ENCODE results near the gene CARHSP1.
"Not testable (repeated sequence)": the region's sequence is repeated elsewhere in the genome, so short reads cannot be mapped to it uniquely, and the experiment has no call there.

CARHSP1 gene

DNA sequence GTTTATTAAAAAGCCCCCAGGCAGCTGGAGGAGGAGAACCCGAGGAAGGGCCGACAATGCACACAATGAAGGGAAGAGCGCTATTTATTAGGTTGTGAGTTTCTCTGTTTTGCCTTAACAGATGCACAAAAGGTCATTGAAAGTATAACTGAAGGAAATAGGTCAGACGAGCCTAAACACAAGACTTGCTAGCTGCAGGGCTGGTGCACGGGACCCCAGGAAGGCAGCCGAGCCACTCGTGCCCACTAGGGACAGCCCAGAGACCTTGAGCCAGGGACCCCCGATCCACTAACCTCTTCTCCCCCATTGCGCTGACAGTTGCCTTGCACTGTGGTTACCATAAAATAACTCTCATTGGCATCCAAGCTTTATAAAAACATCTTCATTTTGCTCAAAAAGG lies 24.6 kb upstream of the CARHSP1 start:
- DNase-seq = no peak

DNA sequence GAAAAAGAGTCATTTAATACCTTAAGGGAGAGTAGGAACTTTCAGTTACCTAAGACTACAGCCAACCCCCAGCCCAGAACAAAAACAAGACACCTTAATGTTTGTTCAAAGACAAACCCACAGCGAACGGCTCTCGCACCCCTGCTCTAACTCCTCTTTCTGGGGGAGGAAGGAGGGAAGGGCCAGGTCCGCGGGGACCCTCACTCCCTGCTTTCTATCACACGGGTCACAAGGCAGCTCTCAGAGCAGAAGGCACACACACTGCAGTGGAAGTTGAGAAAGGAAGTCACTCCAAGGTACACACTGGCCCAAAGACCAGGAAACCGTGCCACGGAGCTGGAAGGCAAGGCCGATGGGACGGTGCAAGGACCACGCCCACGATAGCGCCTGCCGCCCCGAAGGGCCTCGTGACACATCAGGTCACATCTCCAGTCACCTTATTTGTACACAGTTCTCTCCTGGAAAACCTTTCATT lies 23.3 kb upstream of the CARHSP1 start:
- DNase-seq = no peak

DNA sequence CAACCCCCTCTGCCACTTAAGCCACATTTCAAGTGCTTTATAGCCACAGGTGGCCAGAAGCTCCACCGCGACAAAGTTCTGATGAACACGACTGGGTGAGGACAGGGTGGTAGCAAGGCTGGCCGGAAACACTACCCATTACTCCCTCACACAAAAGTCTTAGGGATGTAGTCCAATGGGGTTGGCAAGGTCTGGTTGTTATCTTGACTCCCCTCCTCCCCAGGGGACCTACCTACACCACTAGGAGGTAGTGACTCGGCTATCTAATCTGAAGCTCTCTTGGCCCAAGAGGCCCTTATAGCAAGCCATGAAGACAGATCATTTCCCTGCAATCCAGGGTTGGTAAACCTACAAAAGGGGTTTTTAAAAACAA lies 21.7 kb upstream of the CARHSP1 start:
- no peak for DNase-seq

DNA sequence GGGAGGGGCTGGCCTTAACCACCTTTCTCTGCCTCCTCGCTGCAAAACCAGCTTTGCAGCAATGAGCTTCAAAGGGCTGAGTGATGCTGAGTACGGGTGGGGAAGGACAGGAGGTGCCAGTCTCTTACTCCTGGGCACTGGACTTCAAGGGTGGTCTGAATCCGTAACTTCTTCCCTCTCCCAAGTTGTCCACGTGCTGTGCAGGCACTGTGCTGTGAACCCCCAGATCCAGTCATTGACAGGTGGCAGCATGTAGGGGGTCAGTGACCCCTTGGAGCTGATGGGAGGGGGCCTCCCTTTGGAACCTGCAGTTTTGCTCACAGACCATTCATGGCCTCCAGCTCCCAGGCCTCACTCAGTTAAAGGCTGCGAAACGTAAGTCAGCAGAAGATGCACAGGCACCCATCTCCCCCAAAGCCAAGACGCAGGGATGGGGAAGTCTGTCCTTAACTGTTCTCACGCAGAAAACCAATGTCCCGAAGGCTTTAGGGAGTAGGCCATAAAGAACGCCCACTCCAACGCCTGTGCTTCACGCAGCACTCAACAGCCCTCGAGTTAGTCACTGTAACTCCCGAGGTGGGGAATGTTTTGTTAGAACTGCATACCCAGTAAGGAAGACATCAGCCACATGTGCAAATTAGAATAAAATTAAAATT lies 21.2 kb upstream of the CARHSP1 start:
- DNase-seq = no peak

DNA sequence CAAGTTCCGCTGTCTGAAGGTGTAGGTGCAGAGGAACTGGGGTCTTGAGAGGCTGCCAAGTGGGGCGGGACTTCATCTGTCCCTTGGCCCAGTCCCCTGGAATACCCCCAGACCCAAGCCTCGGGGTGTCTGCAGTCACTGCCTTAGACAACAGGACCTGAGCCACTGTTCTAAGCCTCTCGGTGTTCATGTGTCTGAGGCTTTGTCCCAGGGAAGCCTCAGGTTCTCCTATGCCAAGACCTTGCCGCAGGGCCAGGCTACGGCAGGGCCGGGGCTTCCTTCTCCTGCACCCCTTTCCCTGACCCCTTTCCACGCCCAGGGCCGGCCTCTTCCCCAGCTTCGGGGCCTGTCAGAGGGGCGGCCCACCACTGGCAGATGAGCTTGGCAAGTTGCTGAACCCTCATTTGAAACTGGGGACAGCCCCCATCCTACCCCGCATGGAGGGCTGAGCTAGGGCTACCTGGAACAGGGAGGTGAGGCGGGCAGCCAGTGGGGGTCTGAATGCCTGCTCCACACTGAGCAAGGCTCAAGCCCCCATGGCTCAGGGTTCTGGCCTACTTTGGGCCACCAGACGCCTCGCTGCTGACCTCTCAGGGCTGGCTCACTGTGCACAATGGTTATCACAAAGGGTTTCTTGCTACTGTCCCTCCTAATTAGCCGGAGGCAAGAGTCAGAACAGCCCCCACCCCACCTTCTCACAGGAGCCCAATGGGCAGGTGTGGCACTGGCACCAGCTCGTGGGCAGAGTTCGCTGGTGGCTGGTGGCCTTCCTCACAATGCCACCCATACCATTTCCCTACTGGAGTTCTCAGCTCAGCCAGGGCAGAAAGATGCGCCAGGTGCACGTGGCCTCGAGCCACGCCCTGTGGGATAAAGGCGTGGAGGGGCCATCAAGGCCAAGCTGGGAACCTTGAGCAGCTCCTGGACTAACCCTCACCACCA lies 20.4 kb upstream of the CARHSP1 start:
- DNase-seq = no peak

DNA sequence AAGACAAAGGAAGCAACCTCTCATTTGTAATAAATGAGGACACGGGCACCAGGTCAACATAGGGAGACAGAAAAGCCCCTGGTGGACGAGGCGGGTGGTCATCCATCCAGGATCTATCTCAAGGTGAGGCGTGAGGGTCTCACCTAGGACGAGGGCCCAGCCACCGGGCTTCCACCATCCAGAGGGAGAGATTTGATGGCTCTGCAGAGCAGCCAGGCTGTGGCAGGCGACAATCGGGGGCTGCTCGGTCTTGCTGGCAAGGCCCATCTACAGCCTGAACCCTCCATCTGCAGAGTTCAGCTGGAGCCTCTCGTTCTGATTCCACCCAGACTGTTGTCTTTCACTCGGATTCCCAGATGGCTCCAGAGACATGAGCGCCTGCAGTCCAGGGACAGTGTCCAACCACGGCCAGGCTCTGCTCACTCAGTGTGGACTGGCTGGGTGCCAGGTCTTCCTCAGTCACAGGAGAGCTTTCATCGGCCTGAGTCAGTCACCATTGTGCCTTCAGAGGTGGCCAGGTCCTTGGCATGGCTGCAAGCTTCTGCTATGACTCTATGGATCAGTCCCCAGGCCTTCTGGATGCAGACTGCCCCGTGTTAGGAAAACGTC lies 19.2 kb upstream of the CARHSP1 start:
- DNase-seq = peak; percentile 70

DNA sequence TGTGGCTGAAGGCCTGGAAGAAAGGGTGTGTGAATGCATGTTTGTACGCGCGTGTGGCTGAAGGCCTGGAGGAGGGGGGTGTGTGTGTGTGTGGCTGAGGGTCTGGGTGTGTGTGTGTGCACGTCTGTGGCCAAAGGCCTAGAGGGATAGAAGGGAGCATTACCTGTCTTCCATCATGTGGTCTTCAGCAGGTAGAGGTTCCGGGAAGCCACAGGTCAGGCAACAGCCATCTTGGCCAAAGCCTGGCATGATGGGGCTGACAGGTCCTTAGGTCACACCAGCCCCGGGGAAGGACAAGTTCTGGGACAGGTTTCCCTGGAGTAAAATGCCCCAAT lies 18.6 kb upstream of the CARHSP1 start:
- no peak for DNase-seq

DNA sequence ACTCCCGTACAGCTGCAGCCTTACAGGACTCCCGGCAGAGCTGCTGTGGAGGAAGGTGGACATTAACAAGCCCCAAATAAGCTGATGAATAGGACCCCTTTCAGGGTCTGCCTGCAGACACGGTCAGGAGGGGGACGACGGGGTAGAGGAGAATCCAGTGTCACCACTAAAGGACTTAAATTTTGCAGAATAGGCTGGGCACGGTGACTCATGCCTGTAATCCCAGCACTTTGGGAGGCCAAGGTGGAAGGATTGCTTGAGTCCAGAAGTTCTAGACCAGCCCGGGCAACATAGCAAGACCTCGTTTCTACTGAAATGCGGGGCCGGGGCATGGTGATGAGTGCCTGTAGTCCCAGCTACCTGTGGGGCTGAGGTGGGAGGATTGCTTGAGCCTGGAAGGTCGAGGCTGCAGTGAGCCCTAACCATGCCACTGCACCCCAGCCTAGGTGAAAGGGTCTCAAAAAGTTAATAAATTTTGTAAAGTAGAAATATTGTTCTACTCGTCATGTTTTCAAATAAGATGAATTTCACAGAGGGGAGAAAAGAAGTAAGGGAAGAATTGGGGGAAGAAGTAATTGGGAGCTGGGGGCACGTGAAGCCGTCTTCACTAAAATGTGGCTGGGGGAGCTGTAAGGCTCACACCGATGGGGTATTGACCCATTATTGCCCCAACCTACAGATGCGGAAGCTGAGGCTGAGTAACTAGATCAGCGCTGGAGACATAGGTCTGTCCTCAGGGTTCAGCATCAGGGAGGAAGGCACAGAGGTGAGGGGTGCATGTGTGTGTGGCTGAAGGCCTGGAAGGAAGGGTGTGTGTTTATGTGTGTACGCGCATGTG lies 18.0 kb upstream of the CARHSP1 start:
- DNase-seq = no peak

DNA sequence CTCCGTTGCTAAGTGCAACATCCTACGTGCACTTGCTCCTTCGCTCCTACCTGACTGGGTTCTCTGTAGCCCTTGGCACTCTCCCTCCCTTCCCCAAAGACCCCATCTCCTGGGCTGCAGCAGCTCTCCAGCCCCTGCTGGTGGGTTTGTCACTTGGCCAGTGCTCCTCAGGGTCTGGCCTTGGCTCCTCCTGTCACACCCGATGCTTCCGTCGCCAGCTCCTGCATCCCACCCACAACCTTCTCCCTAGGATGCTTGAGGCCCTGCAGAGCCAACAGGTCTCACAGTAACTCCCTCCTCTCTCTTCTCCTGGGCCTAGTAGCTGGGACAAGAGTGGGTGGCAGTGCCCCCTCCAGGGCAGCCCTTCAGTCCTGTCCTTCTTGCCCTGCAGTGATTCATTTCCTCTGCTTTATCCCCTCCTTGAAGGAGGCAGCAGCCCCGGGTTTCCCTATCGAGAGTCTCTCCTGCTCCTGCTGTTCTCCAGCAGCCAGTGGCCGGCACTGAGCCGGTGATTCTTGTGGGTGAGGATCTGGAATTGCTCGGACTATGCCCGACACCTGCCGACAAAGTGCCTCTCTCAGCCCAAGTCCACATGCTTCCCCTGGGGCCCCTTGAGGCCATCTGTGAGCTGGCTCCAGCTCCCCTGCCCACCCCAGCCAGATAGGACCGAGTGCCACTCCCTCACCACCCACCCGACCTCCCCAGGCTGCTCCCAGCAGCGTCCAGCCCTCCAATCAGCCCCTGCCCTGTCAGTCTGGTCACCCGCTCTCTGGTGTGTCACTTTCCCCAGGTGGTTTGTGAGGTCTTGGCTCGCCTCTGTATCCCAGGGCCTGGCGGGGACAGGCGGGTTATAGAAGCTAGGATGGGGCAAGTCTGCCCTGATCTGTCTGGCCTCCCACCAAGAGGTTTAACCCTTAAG lies 17.1 kb upstream of the CARHSP1 start:
- DNase-seq = peak; percentile 61

DNA sequence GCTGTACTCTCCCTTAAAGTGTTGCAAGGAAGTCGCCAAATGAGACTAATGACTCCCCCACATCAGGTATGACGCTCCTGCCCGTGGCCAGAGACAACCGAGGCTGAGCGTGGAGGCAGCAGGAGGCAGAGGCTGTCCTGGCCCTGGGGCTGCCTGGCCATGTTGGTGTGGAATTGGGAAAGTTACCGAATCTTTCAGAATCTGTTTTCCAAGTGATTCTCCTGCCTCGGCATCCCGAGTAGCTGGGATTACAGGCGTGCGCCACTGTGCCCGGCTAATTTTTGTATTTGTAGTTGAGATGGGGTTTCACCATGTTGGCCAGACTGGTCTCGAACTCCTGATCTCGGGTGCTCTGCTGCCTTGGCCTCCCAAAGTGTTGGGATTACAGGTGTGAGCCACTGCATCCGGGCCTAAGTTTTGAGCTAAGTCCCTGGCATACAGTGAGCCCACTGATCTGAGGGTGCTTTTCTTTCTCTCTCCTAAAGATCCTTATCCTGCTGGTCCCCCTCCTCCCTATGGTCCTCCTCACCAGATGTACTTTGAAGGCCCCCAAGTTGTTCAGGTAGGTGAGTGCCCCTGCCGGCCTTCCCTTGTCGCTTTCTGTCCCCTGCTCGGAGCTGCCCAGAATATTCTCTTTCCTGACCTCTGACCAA lies 14.0 kb upstream of the CARHSP1 start:
- no peak for DNase-seq

DNA sequence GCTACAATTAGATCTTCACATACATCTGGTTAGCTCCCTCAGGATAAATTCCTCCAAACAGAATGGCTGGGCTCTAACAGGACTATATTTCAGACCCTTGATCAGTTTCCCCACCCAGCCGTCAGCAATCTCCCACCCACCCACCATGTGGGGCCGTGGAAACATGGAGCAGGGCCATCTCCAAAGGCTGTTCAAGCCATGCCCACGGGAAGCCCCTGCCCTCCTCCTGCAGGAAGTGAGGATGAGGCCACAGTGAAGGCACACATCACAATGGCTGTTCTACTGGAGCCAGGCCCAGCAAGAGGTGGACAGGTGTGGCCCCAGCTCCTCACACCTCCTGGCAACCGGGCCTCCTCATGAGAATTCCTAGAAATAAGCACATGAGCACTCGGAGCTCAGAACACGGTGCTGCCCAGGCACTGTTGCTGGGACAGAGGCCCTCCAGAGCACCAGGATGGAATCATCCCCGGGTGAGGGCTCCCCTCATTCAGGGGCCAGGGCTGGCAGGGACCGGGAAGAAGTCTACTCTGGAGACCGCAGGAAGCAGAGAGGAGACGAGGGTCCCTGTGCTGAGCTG lies 13.3 kb upstream of the CARHSP1 start, which contains the start of gene LITAFD:
TSS of gene LITAFD (plus strand) at position 311 of the 577 bp plus-strand sequence. CDS start 2,005 bp downstream, outside the sequence.
- no peak for DNase-seq

DNA sequence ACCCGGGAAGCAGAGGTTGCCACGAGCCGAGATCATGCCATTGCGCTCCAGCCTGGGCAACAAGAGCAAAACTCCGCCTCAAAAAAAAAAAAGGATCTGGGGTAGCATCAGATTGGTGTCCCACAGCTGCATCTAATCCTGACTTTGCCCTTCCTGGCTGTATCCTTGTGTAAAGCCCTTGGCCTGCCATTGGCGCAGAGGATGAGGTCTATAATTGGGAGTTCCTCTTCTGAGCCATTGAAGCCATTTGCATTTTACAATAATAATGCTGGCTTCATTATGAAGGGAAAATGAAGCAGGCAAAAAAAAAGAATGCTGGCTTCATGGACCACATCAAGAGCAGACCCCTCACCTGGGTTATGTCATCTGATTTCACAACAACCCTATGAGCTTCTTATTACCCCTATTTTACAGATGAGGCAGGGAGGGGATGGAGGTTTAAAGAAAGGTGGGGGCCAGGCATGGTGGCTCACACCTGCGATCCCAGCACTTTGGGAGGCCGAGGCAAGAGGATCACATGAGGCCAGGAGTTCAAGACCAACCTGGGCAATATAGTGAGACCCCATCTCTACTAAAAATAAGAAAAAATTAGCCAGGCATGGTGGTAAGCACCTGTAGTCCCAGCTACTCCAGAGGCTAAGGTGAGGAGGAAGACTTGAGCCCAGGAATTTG lies 12.2 kb upstream of the CARHSP1 start:
- no peak for DNase-seq

DNA sequence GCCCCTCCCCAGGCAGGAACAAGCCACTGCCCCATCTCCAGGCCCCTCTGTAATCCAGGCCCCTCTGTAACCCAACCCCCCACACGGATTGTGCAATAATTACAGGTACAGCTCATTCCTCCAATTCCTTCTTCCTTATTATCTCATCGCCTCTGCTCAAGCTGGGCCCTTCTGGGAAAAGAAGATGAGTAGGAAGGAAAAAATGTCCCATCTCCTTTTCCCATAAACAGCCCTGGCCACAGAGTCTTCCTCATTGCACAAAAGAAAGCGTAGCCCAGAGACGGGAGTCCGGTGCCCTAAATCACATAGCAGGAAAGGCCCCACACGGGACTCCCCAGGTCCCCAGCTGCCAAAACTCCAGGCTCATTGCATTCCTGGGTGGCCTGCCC lies 9.7 kb upstream of the CARHSP1 start:
- DNase-seq = peak; percentile 86

DNA sequence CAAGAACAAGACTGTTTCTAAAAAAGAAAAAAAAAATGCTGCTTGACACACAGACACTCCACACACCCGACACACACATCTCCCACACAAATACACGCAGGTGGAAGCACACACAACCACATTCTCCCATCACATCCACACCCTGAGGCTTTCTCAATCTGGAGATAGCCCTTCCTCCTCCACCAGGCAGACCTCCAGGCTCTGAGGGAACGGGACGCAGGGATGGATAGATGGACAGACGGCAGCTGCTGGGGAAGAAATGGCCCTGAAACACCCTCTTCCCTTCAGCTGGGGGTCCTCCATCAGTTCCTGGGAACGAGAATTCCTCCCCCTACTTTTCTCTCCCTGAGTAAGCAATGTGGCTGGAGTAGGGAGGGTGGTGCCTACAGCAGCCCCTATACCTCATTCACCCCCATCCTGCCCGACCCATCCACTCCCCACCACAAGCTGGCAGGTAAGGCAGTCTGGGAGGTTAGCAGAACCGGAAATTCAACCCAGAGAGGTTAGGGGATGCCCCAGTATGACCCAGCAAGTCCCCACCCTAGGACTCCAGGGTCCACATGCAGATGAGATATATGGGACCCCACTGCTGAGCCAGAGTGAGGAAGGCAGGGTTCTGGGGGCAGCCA lies 9.2 kb upstream of the CARHSP1 start:
- no peak for DNase-seq

DNA sequence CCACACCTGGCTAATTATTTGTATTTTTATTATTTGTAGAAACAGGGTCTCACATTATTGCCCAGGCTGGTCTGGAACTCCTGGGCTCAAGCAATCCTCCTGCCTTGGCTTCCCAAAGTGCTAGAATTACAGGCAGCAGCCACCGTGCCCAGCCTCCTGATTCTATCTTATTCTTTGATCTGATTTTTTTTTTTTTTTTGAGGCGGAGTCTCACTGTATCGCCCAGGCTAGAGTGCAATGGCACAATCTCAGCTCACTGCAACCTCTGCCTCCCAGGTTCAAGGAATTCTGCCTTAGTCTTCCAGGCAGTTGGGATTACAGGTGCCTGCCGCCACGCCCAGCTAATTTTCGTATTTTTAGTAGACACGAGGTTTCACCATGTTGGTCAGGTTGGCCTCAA lies 6.5 kb upstream of the CARHSP1 start:
- DNase-seq = not testable (repeated sequence)

DNA sequence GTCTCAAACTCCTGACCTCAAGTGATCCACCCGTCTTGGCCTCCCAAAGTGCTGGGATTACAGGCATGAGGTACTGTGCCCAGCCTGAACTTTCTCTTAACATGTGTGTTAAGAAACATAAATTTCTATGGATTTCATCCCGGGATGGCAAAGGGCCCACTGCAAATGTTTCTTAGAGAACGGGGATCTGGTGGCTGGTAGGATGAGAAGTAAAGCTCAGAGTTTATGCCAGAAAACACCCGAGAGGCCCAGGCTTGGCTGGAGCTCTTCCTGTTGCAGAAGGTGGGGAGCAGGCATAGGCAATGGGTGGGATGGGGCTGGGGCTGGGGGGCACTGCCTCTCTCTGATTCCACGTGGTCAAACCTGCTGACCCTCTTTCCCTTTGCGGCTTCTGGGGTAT lies 5.6 kb upstream of the CARHSP1 start:
- DNase-seq = no peak

DNA sequence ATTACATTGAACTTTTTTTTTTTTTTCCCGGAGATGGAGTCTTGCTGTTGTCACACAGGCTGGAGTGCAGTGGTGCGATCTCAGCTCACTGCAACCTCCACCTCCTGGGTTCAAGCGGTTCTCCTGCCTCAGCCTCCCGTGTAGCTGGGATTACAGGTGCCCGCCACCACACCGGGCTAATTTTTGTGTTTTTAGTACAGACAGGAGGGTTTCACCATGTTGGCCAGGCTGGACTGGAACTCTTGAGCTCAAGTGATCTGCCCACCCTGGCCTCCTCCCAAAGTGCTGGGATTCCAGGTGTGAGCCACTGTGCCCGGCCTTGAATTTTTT lies 5.0 kb upstream of the CARHSP1 start:
- DNase-seq = not testable (repeated sequence)

DNA sequence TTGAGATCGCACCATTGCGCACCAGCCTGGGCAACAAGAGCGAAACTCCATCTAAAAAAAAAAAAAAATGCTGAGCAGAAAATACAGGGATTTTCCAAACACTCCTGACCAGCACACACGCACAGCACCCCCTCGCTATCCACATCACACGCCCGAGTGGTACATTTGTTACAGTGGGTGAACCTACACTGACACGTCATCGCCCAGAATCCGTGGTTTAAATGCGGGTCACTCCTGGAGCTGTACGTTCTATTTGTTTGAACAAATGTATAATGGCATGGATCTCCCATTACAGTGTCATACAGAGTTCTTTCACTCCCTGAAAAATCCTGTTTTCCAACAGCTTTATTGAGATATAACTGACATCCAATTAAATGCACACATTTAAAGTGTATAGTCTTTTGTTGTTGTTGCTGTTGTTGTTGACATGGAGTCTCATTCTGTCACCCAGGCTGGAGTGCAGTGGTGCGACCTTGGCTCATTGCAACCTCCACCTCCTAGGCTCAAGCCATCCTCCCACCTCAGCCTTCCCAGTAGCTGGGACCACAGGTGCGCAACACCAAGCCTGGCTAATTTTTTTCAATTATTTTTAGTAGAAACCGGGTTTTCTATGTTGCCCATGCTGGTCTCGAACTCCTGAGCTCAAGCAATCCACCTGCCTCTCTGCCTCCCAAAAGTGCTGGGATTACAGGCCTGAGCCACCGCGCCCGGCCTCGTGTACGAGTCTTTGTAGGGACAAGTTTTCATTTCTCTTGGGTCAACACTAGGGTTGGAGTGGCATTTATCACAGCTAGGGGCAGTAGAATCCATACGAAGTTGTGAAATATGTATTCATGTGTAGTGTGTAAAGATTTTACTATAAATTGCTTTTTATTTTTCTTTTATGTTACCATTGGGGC lies 4.4 kb upstream of the CARHSP1 start:
- no peak for DNase-seq

DNA sequence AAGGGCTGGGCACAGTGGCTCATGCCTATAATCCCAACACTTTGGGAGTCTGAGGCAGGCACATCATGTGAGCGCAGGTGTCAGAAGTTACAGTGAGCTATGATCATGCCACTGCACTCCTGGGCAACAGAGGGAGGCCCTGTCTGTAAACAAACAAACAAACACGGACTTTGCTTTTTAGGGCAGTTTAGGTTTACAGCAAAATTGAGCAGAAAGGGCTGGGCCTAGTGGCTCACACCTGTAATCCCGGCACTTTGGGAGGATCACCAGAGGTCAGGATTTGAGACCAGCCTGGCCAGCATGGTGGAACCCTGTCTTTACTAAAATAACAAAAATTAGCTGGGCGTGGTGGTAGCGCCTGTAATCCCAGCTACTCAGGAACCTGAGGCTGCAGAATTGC lies 3.3 kb upstream of the CARHSP1 start:
- DNase-seq = no peak
